Vagina (tissue), 2 donors: Measurements from ENCODE around the gene CLN6.

Experiments used
- POLR2A ChIP-seq, 2 donors: fragments of 450-650 bp; IDR thresholded peaks; one replicate each; pipeline ENCODE4 v1.6.1; 2017; ENCODE audit warnings: antibody characterized with exemption in 2 of 2, mild to moderate bottlenecking in 2 of 2, moderate library complexity in 2 of 2
- POLR2AphosphoS5 ChIP-seq, 2 donors: sonication (generic); formaldehyde crosslinking; IDR thresholded peaks; one replicate each; pipeline ENCODE4 v1.9.0; 2017; ENCODE audit warnings: antibody characterized with exemption in 2 of 2, mild to moderate bottlenecking in 2 of 2, low read depth in 1 of 2; ENCODE audit not compliant: insufficient read depth in 1 of 2
- TF ChIP-seq, protein P1 (sequence below), 3 experiments: fragments of 450-650 bp in 2 of 3; fragments of 200-600 bp in 1 of 3; sonication (generic) in 1 of 3; IDR thresholded peaks; one replicate each; pipeline ENCODE4 v1.5.1; 2017 to 2019; ENCODE audit warnings: antibody characterized with exemption in 3 of 3, mild to moderate bottlenecking in 2 of 3, moderate library complexity in 2 of 3

DNA sequence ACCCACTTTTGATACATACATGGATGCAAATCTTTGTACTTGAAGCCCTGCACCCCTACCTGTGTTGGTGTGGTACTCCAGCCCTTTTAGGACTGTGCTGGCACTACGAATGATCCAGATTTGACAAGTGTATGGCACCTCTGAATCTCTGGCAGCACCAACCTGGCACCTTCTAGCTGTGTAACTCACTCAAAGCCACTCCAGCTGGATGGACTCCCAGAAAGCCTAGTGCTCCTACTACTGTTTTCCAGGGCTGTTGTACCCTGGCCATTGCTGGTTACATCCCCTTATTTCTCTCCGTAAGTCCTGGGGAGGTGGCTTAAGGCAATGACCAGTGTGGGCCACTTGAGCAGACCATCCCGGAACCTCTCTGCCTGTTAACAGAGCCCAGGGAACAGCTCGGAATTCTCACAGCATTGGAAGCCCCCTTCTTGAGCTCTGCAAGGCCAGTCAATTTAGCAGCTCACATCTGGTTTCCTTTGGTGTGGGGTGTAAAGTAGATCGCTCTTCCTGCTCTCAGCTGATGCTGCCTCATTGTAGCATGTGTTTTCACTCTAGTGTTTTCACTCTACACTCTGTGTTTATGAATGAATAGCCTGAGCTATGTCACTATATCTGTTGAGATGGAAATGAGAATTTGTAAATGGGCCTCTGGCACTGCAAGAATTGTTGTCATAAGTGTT is 36.6 kb downstream of the CLN6 start:
- TF ChIP-seq, protein P1, sequence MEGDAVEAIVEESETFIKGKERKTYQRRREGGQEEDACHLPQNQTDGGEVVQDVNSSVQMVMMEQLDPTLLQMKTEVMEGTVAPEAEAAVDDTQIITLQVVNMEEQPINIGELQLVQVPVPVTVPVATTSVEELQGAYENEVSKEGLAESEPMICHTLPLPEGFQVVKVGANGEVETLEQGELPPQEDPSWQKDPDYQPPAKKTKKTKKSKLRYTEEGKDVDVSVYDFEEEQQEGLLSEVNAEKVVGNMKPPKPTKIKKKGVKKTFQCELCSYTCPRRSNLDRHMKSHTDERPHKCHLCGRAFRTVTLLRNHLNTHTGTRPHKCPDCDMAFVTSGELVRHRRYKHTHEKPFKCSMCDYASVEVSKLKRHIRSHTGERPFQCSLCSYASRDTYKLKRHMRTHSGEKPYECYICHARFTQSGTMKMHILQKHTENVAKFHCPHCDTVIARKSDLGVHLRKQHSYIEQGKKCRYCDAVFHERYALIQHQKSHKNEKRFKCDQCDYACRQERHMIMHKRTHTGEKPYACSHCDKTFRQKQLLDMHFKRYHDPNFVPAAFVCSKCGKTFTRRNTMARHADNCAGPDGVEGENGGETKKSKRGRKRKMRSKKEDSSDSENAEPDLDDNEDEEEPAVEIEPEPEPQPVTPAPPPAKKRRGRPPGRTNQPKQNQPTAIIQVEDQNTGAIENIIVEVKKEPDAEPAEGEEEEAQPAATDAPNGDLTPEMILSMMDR (IDR thresholded peaks at IDR 0.05) = no peak
- TF ChIP-seq POLR2A (IDR thresholded peaks at IDR 0.05) = no peak
- no peak for TF ChIP-seq POLR2AphosphoS5 (IDR thresholded peaks at IDR 0.05; ENCODE audit: insufficient read depth in 1 of 2, low read depth in 1 of 2)
